Ishikawa (cell line): ENCODE results near the gene SHOX.

ENCODE experiments used
- CEBPB ChIP-seq: IDR thresholded peaks from 2 replicates; pipeline ENCODE4 v1.6.1; 2012
- CREB1 ChIP-seq: IDR thresholded peaks from 2 replicates; pipeline ENCODE4 v1.6.1; 2012; ENCODE audit warnings: low read depth
- EGR1 ChIP-seq: IDR thresholded peaks from 2 replicates; pipeline ENCODE4 v1.6.1; 2012
- FOXM1 ChIP-seq: IDR thresholded peaks from 2 replicates; pipeline ENCODE4 v1.6.1; 2012; ENCODE audit warnings: low read depth, borderline replicate concordance
- TAF1 ChIP-seq: IDR thresholded peaks from 2 replicates; pipeline ENCODE4 v1.6.1; 2012; ENCODE audit warnings: low read depth, mild to moderate bottlenecking
- TF ChIP-seq, protein P1 (sequence below): IDR thresholded peaks from 2 replicates; pipeline ENCODE4 v1.6.1; 2012; ENCODE audit warnings: low read depth, mild to moderate bottlenecking
- TF ChIP-seq, protein P2 (sequence below): IDR thresholded peaks from 2 replicates; pipeline ENCODE4 v1.6.1; 2012

DNA sequence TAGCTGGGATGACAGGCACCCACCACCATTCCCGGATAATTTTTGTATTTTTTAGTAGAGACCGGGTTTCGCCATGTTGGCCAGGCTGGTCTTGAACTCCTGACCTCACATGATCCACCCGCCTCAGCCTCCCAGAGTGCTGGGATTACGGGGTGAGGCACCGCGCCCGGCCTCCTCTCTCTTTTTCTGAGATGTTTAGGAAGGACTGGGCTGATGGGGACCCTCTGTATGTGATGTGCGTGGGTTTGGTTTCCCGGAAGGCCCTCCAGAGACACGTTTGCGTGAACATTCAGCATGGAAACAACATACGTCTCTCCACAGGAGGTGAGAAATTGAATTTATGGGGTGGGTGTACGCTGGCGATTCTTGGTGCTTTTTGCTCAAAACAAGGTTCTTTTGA is 18.6 kb downstream of the SHOX start:
- TF ChIP-seq CEBPB (no peak), EGR1 (no peak), FOXM1 (no peak), CREB1 (no peak), TAF1 (no peak)
- TF ChIP-seq, protein P1, sequence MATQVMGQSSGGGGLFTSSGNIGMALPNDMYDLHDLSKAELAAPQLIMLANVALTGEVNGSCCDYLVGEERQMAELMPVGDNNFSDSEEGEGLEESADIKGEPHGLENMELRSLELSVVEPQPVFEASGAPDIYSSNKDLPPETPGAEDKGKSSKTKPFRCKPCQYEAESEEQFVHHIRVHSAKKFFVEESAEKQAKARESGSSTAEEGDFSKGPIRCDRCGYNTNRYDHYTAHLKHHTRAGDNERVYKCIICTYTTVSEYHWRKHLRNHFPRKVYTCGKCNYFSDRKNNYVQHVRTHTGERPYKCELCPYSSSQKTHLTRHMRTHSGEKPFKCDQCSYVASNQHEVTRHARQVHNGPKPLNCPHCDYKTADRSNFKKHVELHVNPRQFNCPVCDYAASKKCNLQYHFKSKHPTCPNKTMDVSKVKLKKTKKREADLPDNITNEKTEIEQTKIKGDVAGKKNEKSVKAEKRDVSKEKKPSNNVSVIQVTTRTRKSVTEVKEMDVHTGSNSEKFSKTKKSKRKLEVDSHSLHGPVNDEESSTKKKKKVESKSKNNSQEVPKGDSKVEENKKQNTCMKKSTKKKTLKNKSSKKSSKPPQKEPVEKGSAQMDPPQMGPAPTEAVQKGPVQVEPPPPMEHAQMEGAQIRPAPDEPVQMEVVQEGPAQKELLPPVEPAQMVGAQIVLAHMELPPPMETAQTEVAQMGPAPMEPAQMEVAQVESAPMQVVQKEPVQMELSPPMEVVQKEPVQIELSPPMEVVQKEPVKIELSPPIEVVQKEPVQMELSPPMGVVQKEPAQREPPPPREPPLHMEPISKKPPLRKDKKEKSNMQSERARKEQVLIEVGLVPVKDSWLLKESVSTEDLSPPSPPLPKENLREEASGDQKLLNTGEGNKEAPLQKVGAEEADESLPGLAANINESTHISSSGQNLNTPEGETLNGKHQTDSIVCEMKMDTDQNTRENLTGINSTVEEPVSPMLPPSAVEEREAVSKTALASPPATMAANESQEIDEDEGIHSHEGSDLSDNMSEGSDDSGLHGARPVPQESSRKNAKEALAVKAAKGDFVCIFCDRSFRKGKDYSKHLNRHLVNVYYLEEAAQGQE, result no peak
- TF ChIP-seq, protein P2, sequence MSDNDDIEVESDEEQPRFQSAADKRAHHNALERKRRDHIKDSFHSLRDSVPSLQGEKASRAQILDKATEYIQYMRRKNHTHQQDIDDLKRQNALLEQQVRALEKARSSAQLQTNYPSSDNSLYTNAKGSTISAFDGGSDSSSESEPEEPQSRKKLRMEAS, result no peak
